SH-SY5Y (cell line): ENCODE data around the gene DAB1.

Experiments used
- GATA2 ChIP-seq: IDR thresholded peaks from 2 replicates; pipeline ENCODE4 v1.6.1; 2011; ENCODE audit warnings: mild to moderate bottlenecking, low read depth, low read length
- GATA3 ChIP-seq: IDR thresholded peaks from 2 replicates; pipeline ENCODE4 v1.6.1; 2011; ENCODE audit warnings: low read depth, mild to moderate bottlenecking, low read length, moderate library complexity

The DAB1 gene

DNA sequence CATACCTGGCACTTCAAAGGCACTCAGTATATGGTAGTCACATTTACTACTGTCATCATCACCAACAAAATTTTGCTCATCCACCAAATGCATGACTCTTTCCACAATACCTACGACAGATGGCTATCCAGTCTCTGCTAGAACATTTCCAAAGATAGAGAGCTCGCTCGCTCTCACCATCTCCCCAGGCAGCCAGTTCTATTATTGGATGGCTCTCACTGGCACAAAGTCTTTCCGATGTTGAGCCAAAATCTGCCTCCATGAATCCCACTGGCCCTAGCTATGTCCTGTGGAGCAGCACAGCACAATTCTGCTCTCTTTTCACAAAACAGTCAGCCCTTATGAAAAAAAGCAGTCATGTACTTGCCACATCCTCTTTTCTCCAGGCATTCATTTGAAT lies 102.1 kb downstream of the DAB1 start:
- TF ChIP-seq GATA3 (no peak), GATA2 (no peak)

DNA sequence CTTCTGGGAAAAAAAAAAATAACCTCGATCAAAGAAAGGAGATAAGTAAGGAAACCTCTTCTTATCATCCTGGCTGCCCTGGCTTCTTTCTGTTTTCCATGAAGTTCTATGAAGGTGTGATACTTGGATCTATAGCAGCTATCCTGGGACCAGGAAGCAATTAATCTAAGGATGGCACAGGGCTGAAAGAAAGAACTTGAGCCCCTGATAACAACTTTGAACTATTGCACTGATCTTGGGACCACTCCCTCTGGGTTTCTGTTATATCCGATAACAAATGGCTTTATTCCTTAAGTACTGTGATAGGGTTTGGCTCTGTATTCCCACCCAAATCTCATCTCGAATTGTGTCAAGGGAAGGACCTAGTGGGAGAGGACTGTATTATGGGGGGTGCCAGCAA lies 104.1 kb downstream of the DAB1 start:
- no peak for TF ChIP-seq GATA2
- no peak for TF ChIP-seq GATA3

DNA sequence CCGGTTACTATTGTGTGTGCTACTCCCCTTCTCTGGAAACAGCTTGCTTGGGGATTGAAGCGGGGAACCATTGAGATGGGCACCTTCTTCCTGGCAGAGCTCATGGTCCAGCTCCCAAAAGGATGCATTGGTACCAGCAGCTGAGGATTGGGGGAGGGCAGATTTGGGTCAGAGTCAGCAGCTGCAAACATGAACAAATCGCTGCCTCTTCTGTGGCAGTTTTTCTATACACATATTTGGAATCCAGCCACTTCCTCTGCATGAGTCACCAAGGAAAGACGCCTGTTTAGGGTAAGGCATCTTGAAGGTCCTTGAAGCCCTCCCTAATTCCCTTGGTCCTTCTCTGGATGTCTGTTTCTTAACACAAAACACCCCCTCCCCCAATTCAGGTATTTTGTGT lies 104.7 kb downstream of the DAB1 start:
- TF ChIP-seq GATA2 (no peak), GATA3 (no peak)

DNA sequence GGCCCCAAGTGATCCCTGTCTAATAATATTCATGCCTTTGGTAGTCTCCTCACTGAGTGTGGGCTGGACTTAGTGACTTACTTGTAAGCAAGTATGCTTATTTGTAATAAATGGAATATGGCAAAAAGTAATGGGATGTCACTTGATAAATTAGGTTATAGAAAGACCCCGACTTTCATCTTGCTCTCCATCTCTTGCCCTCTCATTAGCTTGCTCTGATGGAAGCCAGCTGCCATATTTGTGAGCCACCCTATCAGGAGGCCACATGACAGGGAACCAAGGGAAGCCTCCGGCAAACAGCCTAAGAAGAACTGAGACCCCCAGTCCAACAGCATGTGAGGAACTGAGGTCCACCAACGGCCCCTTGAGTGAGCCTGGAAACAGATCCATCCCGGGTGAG lies 107.0 kb downstream of the DAB1 start:
- TF ChIP-seq GATA2, result no peak
- no peak for TF ChIP-seq GATA3

DNA sequence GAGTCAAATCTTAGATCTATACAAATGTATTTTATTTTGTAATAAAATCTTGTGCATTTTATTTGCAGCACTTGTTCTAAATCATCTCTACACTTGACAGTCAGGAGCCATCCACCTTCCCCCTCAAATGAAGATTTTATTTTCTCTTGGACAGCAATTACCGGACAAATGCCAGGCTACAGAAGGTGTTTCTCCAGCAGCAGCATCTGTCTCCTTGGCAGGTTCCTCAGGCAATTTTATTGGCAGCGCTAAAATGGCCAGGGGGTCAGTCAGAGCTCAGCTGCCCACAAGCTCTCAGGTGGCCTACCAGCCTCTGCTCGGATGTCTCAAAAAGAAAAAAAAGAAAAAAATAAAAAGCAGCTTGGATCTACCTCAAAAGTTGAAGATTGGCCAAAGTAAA lies 107.6 kb downstream of the DAB1 start:
- TF ChIP-seq GATA3 (no peak), GATA2 (no peak)

DNA sequence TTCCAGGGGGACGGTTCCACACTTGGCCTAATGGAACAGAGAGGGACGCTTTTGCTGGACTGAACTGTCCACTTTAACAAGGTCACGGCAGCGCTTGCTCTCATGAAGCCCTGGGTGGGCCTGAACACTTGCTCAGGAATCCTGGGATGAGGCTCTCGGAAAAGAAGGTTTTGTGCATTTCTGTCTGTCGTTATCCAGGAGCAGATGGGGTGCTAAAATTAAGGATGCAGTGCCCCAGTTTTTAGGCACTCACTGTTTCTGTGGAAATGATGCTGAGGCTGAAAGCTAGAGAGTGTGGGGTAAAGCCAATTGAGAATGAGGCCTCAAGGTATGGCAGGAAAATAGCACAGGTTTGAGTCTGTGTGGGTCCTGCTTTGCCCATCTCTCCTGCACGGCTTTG lies 111.0 kb downstream of the DAB1 start:
- TF ChIP-seq GATA2 (no peak), GATA3 (no peak)

DNA sequence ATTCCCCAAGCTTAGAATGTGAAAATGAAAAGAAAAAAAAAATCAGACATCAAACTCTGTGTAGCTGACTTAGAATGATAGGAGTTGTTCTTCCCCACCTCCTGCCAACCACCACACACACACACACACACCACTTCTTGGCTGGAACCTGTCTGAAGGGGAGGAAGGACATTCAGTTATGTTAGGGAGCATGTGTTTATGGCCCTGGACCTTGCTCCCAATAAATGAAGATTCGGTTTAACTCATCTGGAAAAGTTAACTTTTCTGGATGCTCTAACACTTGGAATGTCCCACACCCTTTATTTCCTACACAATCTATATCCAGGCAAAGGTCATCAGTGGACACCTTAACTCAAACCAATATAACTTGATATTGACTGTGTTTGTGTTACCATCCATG lies 112.4 kb downstream of the DAB1 start:
- TF ChIP-seq GATA2 (no peak), GATA3 (no peak)

DNA sequence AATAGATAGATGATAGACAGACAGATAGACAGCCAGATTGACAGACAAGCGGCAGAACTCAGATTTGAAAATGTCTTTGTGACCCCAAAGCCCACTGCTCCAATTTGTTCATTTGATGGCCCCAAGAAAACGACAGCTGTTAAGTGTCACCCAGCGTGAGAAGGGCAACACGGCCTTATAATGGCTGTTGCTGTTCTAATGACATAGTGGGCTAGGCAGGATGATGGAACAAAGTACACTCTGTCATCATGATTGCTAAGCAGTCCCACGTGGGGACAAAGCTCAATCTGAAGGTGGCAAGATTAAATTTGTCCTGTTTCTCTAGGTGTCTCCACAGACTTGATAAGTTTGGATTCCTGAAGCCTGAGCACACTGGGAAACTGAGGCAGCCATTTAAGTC lies 112.9 kb downstream of the DAB1 start:
- no peak for TF ChIP-seq GATA3
- no peak for TF ChIP-seq GATA2

DNA sequence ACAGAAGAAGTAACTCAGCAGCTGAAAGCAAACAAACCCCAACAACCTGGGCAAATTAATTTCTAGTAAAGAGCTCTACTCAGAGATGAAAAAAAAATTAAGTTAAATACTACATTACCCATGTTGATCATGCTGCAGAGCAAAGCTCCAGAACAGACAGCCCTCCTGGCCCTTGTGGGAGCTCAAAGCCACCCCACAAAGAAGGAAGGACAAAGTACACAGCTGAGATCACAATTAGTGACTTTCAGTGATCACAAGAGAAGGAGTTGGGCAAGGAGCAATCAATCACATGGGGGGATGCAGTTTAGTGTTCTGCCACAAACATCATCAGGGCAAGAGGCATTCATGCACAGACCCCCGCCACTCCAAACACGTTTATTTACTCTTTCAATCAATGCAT lies 114.2 kb downstream of the DAB1 start:
- no peak for TF ChIP-seq GATA3
- no peak for TF ChIP-seq GATA2

DNA sequence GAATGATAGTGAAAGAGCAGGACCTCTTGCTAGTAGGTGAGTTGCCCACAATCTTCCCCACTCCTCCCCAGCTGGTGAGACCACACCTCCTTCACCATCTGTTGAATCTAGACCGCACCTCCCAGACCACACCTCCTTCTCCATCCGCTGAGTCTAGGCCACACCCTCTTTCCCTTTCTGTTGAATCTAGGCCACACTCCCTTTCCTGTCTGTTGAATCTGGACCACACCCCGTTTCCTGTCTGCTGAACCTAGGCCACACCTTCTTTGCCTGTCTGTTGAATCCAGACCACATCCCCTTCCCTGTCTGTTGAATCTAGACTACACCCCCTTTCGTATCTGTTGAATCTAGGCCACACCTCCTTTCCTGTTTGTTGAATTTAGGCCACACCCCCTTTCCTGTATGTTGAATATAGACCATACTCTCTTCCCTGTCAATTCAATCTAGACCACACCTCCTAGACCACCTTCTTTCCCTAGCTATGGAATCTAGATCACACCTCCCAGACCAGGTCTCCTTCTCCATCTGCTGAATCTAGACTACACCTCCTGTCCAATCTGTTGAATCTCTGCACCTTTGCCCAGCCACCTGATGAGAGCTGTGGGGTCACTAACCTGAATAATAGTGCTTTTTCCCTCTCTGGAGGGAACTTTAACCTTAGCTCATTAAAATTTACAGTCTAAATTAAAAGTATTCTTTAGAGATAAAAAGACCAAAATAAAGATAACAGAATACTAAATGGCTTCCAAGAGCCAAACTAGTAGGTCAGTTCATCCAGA lies 116.3 kb downstream of the DAB1 start:
- TF ChIP-seq GATA2 (no peak), GATA3 (0 out of 2 replicates have a peak, but pooled peaks have one; percentile 18)

DNA sequence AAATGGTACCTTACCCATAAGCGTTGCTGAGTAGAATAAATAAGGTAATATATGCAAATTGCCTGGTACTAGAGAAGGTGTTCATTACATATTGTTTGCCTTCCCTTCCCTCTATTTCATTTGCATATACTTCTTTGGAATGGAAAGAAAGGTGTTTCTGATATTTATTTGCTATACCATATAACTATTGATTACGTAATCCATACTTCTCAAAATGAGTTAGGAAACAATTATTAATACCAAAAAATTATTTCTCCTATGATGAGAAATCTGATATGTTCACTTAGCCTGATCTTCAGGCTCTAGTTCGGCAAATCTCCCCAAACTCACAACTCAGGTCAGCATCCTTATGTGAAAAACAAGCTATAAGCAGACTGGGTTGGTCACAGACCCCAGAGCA lies 119.3 kb downstream of the DAB1 start:
- no peak for TF ChIP-seq GATA3
- no peak for TF ChIP-seq GATA2

DNA sequence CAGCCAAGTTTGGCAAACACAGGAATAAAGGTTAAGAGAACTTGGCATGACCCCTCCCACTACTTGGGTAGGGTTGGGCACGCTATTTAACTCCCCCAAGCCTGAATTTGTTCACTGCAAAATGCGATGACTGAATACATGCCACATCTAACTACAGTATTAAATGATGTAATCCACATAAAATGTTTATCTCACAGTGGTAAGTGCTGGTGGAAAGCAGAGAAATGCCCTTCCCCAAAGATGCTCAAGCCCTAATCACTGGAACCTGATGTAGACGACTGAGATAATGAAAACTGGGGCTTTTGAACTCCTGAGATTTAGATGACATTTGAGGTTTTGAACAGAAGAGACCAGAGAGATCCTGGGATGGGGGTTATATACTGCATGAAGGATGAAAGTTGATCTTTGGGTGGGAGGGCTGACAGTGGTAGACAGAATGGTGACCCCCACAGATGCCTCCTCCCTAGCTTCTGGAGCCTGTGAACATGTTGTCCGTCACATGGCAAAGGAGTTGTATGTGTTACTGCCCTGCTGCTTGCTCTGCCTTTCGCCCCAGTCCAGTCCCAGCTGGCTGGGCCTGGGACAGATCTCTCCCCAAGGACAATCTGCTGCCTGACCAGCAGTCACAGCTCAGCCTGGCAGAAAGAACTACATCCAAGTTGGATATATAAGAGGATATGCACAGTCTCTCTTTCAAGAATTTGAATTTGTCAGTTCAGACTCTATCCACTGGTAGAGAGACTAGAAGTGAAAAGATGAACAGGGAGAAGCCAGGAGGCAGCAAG lies 120.9 kb downstream of the DAB1 start:
- TF ChIP-seq GATA3 (no peak), GATA2 (no peak)

DNA sequence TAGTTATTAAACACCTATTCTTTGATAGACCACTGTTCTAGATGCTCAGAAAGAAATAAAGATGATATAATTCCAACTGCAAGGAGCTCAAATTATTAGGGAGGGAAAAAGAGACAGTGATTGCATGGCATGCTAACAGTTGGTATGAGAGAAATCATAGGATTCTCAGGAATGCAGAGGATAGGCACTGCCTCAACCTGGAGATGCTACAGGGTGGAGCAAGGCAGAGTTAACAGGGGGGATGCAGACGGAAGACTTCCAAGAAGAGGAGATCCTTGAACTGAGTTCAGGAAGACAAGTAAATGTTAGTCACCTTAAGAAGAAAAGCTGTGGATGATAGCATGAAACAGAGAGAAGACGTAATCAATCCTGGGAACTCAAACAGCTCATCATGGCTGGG lies 123.7 kb downstream of the DAB1 start:
- TF ChIP-seq GATA3 (no peak), GATA2 (no peak)

DNA sequence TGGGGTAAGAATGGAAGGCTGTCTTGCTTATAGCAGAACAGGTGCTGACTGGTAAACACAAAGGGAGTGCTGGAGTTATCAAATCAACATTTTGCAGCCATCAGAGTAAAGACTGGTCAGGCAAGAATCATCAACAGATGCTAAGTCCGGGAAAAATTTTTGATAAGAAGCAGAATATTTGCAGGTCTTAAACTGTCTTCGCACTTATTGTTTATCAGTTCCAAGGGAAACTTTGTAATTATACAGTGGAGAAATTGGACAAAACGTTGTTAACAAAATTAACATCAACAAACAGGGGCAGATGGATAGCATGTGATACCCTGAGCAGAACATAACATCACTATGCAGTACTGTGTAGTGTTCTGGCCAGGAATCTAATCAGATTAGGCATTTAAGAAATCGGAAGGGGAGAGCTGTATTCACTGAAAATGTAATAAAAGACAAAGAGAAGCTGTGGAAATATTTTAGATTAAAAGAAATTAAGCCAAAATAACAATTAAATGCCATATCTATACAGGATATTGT lies 127.1 kb downstream of the DAB1 start:
- TF ChIP-seq GATA3 (no peak), GATA2 (no peak)

DNA sequence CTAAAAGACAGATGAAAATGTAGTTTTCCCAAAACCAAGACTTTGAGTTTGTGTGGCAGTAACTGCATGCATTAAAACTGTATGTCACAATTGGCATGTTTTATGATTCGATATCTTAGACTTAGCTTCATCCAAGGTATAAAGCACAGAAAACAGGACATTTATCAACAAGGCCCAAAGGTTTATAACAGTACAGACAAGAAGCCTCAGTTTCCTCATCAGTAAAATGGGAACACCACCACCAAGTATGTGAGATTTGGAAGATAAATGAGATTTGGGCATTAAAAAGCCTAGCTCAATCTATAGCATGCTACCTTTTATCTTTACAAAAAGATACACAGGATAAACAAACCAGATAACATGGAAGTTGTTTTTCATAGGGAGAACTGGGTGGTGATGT lies 128.5 kb downstream of the DAB1 start:
- TF ChIP-seq GATA2 (no peak), GATA3 (no peak)

DNA sequence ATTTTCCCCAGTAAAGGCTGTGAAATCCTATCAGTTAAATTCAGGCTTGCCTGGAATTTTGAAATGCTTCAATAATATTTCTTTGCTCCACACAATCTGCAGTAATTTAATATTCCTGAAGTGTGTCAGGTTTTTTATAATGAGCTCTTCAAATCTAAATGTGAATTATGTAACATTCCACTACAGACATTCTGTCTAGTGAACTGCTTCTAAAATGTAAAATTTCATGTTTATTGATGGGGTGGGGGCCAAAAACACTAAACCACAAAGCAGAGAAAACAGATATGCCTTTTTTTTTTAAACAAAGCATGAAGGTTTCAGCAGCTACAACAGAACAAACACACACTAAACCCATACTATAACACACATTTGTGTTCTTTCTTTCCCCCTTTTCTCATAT lies 129.7 kb downstream of the DAB1 start:
- TF ChIP-seq GATA2 (no peak), GATA3 (no peak)
